Kidney epithelial cell (primary cell): ENCODE results near the gene BRINP2. TPM values are rescaled to one million over a fixed set of nuclear protein-coding genes. Genes with fewer than 3 reads are reported as not detected.

Experiments used
- DNase-seq: peaks from one replicate; pipeline ENCODE4 v3.0.0-alpha.2; 2010; ENCODE audit warnings: low read depth
- H3K27me3 ChIP-seq: 2 replicates; pipeline ENCODE4 v1.6.0; 2011; ENCODE audit warnings: low read length; ENCODE audit not compliant: control insufficient read depth, insufficient read depth
- H3K36me3 ChIP-seq: 2 replicates; pipeline ENCODE4 v1.5.1; 2011; ENCODE audit warnings: low read length; ENCODE audit not compliant: control insufficient read depth, insufficient read depth
- H3K4me3 ChIP-seq: 2 replicates; pipeline ENCODE4 v1.5.1; 2011; ENCODE audit warnings: low read depth, mild to moderate bottlenecking, control low read depth, low read length
- CTCF ChIP-seq: IDR thresholded peaks from 2 replicates; pipeline ENCODE4 v1.5.1; 2011; ENCODE audit warnings: mild to moderate bottlenecking, moderate library complexity, low read length, control low read depth, inconsistent platforms; ENCODE audit not compliant: insufficient read depth, poor library complexity, severe bottlenecking
- total RNA-seq: library from RNA; depleted of rRNA; stranded (reverse); fragments of >200 nt; gene quantifications from 2 replicates; pipeline ENCODE4 v1.2.3, GENCODE V29; 2015

Gene BRINP2
- total RNA-seq, 1 donor from 2014 or later, result not detected

DNA sequence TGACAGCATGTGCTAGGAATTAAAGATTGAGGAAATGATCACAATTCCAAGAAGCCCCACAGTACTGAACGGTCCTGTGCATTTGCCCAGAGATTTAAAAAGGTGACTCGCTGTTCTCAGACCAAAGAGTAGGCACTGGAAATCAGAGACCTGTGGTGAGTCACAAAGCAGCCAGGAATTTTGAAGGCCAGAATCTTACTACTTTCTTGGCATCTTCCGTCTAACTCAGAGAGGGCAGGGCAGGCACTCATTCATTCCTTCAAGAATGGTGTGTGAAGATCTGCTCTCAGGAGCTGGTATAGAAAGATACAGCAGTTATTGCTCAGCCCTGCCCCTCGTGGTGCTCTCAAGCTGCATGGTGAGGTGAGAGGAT, 57.9 kb downstream of the BRINP2 start:
- DNase-seq, result peak; percentile 74
- no peak for TF ChIP-seq CTCF
- Histone ChIP-seq H3K27me3 (no peaks in the 10 kb centered on the region), H3K4me3 (no peak overlapping the region), H3K36me3 (no peaks in the 10 kb centered on the region)

DNA sequence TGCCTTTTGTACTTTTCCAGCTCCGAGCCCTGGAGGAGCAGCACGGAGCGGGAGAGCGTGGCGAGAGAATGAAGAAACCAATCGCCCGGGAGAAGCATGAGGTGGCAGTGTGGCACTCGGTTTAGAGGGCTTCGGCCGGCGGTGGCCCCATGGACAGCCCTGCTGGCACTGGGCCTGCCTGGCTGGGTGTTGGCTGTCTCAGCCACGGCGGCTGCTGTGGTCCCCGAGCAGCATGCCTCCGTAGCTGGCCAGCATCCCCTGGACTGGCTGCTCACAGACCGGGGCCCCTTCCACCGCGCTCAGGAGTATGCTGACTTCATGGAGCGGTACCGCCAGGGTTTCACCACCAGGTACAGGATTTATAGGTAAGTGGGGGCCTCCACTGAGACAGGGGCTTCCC, 59.0 kb downstream of the BRINP2 start:
- Histone ChIP-seq H3K36me3 (no peaks in the 10 kb centered on the region), H3K4me3 (no peak overlapping the region), H3K27me3 (no peaks in the 10 kb centered on the region)
- DNase-seq, result no peak
- TF ChIP-seq CTCF, result no peak

- no peak for DNase-seq
- Histone ChIP-seq H3K36me3 (no peaks in the 10 kb centered on the region), H3K4me3 (no peak overlapping the region), H3K27me3 (no peaks in the 10 kb centered on the region)
- no peak for TF ChIP-seq CTCF
These were observed 59.7 kb downstream of the BRINP2 start for GRCh38 chr1:177230228-177231016.

GRCh38 chr1:177235350-177235749, 64.6 kb downstream of the BRINP2 start:
- DNase-seq, result no peak
- H3K4me3 ChIP-seq, result no peak overlapping the region
- H3K27me3 ChIP-seq, result no peaks in the 10 kb centered on the region
- H3K36me3 ChIP-seq, result no peaks in the 10 kb centered on the region
- TF ChIP-seq CTCF, result no peak

- H3K4me3 ChIP-seq, result no peak overlapping the region
- DNase-seq, result no peak
- no peak for TF ChIP-seq CTCF
- no peaks in the 10 kb centered on the region for H3K27me3 ChIP-seq
- no peaks in the 10 kb centered on the region for H3K36me3 ChIP-seq
These were observed 66.2 kb downstream of the BRINP2 start for GRCh38 chr1:177236962-177237361.

- H3K27me3 ChIP-seq, result no peaks in the 10 kb centered on the region
- TF ChIP-seq CTCF, result no peak
- H3K4me3 ChIP-seq, result no peak overlapping the region
- DNase-seq, result no peak
- H3K36me3 ChIP-seq, result no peaks in the 10 kb centered on the region
These were observed 68.2 kb downstream of the BRINP2 start for GRCh38 chr1:177238967-177239366.
